HepG2 (cell line): ENCODE results near the gene TMEM79. TPM values are rescaled to one million over a fixed set of nuclear protein-coding genes. Genes with fewer than 3 reads are reported as not detected.

Source experiments
- FOXA1 ChIP-seq, 2 experiments: fragments of 450-650 bp in 1 of 2; sonication (generic) in 1 of 2; formaldehyde crosslinking in 1 of 2; IDR thresholded peaks; 2 replicates each; pipeline versions ENCODE4 v1.4.0 to v1.6.1; 2016 to 2020; ENCODE audit warnings: missing genetic modification reagents in 1 of 2
- HNF1B ChIP-seq: sonication (generic); formaldehyde crosslinking; IDR thresholded peaks from 2 replicates; pipeline ENCODE4 v1.5.1; 2020; ENCODE audit warnings: mild to moderate bottlenecking, moderate library complexity, missing genetic modification reagents
- IRX3 ChIP-seq: sonication (generic); formaldehyde crosslinking; IDR thresholded peaks from 2 replicates; pipeline ENCODE4 v1.8.1; 2023; ENCODE audit warnings: mild to moderate bottlenecking, low read depth, missing genetic modification reagents, borderline replicate concordance
- MAFG ChIP-seq: sonication (generic); formaldehyde crosslinking; IDR thresholded peaks from 2 replicates; pipeline ENCODE4 v1.5.1; 2020; ENCODE audit warnings: mild to moderate bottlenecking, missing genetic modification reagents
- MXD3 ChIP-seq: IDR thresholded peaks from 2 replicates; pipeline ENCODE4 v1.6.1; 2016; ENCODE audit warnings: mild to moderate bottlenecking, missing biosample characterization, missing genetic modification reagents
- NR1H2 ChIP-seq: sonication (generic); formaldehyde crosslinking; IDR thresholded peaks from 2 replicates; pipeline ENCODE4 v1.8.1; 2022; ENCODE audit warnings: low read depth, missing genetic modification reagents, borderline replicate concordance
- SATB2 ChIP-seq: sonication (generic); formaldehyde crosslinking; IDR thresholded peaks from 2 replicates; pipeline ENCODE4 v1.5.0; 2020; ENCODE audit warnings: missing genetic modification reagents
- ZBTB3 ChIP-seq: sonication (generic); formaldehyde crosslinking; IDR thresholded peaks from 2 replicates; pipeline ENCODE4 v1.4.0; 2020; ENCODE audit warnings: low read depth, mild to moderate bottlenecking, moderate library complexity, missing genetic modification reagents, borderline replicate concordance
- ZIK1 ChIP-seq: sonication (generic); formaldehyde crosslinking; IDR thresholded peaks from 2 replicates; pipeline ENCODE4 v1.5.0; 2020; ENCODE audit warnings: mild to moderate bottlenecking, low read depth, missing genetic modification reagents, borderline replicate concordance
- ZNF34 ChIP-seq: sonication (generic); formaldehyde crosslinking; IDR thresholded peaks from 2 replicates; pipeline ENCODE4 v1.4.0; 2020; ENCODE audit warnings: mild to moderate bottlenecking, missing genetic modification reagents, borderline replicate concordance
- ZNF354B ChIP-seq: sonication (generic); formaldehyde crosslinking; IDR thresholded peaks from 2 replicates; pipeline ENCODE4 v1.8.0; 2022; ENCODE audit warnings: mild to moderate bottlenecking, missing genetic modification reagents
- ZNF713 ChIP-seq: sonication (generic); formaldehyde crosslinking; IDR thresholded peaks from 2 replicates; pipeline ENCODE4 v1.4.0; 2020; ENCODE audit warnings: mild to moderate bottlenecking, missing genetic modification reagents
- polyA plus RNA-seq, 8 experiments: library from polyadenylated mRNA; depleted of rRNA in 3 of 8; stranded (reverse) in 7 of 8; unstranded in 1 of 8; fragments of >200 nt; fragmentation: Illumina TruSeq in 4 of 8; extraction: Trizol in 4 of 8; gene quantifications; 2 replicates each; pipeline versions ENCODE4 v1.2.1 to v1.2.3, GENCODE V29; 2011 to 2016; ENCODE audit warnings: low read depth in 4 of 8, missing spikeins in 1 of 8, mixed read lengths in 1 of 8; ENCODE audit not compliant: insufficient read depth in 1 of 8
- total RNA-seq, 5 experiments: library from RNA; depleted of rRNA; stranded (reverse); fragments of >200 nt; fragmentation: Illumina TruSeq; extraction: Trizol; gene quantifications; 2 replicates each; pipeline ENCODE4 v1.2.3, GENCODE V29; 2016; ENCODE audit warnings: low read depth in 1 of 5
- TF ChIP-seq, protein P1 (sequence below): sonication (generic); formaldehyde crosslinking; IDR thresholded peaks from 2 replicates; pipeline ENCODE4 v1.9.0; 2021; ENCODE audit warnings: mild to moderate bottlenecking, missing genetic modification reagents
- TF ChIP-seq, protein P2 (sequence below): sonication (generic); formaldehyde crosslinking; IDR thresholded peaks from 2 replicates; pipeline ENCODE4 v1.9.0; 2021; ENCODE audit warnings: missing genetic modification reagents, borderline replicate concordance

Gene TMEM79
- total and polyA plus RNA-seq, 2 of the 13 experiments (the other 11 are each of a cell fraction or from before 2014, with no cell fraction given) = 1.2 to 1.9 TPM

DNA sequence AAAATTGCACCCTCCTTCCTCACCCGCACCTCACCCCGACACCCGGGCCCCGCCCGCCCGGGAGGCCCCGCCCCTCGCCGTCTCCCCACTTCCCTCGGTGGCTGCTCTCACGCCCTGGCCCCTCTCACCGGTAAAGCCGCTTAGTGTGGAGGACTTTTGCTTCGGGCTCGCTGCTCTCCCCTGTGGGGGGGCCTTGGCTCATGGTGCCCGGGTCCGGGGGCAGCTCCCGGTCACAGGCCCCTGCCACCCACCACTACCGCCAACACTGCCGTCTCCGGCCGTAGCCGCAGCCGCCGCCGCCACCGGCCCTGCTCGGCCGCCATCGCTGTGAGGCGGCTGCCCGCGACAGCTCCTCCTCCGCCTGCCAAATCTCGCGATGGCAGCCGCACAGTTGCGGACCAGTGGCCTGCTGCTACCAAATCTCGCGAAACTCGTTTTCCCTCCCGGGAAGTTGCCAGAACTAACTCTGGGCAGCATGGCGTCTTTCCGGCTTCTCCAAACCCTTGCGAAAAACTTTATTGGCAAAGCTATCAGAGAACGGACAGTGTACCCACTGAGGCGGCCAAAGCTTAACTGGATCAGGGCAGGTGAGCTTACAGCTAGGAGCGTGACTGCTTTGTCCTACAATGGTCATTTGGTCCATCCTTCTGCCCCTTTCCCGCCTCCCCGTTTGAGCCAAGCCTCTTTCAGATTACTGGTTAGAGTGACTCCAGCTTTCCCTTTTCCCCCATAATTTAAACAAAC lies 1.5 kb upstream of the TMEM79 start, which contains the start of gene SMG5 (continued):
- TF ChIP-seq IRX3 (no peak), ZBTB3 (no peak), ZIK1 (CRISPR knock-in tag) (no peak; the same call in 1 of the 2 replicates), MAFG (CRISPR knock-in tag) (no peak), ZNF713 (CRISPR knock-in tag) (no peak), NR1H2 (no peak), MXD3 (peak; percentile 73), HNF1B (CRISPR knock-in tag) (peak; percentile 88), FOXA1 (IDR thresholded peaks at IDR 0.05) (no peak), FOXA1 (CRISPR knock-in tag; IDR thresholded peaks at IDR 0.05) (0 out of 2 replicates have a peak, but pooled peaks have one; percentile 40), ZNF354B (CRISPR knock-in tag) (no peak), ZNF34 (CRISPR knock-in tag) (0 out of 2 replicates have a peak, but pooled peaks have one; percentile 77), SATB2 (CRISPR knock-in tag) (no peak)
- TF ChIP-seq, protein P1, sequence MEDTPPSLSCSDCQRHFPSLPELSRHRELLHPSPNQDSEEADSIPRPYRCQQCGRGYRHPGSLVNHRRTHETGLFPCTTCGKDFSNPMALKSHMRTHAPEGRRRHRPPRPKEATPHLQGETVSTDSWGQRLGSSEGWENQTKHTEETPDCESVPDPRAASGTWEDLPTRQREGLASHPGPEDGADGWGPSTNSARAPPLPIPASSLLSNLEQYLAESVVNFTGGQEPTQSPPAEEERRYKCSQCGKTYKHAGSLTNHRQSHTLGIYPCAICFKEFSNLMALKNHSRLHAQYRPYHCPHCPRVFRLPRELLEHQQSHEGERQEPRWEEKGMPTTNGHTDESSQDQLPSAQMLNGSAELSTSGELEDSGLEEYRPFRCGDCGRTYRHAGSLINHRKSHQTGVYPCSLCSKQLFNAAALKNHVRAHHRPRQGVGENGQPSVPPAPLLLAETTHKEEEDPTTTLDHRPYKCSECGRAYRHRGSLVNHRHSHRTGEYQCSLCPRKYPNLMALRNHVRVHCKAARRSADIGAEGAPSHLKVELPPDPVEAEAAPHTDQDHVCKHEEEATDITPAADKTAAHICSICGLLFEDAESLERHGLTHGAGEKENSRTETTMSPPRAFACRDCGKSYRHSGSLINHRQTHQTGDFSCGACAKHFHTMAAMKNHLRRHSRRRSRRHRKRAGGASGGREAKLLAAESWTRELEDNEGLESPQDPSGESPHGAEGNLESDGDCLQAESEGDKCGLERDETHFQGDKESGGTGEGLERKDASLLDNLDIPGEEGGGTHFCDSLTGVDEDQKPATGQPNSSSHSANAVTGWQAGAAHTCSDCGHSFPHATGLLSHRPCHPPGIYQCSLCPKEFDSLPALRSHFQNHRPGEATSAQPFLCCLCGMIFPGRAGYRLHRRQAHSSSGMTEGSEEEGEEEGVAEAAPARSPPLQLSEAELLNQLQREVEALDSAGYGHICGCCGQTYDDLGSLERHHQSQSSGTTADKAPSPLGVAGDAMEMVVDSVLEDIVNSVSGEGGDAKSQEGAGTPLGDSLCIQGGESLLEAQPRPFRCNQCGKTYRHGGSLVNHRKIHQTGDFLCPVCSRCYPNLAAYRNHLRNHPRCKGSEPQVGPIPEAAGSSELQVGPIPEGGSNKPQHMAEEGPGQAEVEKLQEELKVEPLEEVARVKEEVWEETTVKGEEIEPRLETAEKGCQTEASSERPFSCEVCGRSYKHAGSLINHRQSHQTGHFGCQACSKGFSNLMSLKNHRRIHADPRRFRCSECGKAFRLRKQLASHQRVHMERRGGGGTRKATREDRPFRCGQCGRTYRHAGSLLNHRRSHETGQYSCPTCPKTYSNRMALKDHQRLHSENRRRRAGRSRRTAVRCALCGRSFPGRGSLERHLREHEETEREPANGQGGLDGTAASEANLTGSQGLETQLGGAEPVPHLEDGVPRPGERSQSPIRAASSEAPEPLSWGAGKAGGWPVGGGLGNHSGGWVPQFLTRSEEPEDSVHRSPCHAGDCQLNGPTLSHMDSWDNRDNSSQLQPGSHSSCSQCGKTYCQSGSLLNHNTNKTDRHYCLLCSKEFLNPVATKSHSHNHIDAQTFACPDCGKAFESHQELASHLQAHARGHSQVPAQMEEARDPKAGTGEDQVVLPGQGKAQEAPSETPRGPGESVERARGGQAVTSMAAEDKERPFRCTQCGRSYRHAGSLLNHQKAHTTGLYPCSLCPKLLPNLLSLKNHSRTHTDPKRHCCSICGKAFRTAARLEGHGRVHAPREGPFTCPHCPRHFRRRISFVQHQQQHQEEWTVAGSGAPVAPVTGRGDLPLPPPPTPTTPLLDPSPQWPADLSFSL (CRISPR knock-in tag) = 0 out of 2 replicates have a peak, but pooled peaks have one; percentile 12
- TF ChIP-seq, protein P2, sequence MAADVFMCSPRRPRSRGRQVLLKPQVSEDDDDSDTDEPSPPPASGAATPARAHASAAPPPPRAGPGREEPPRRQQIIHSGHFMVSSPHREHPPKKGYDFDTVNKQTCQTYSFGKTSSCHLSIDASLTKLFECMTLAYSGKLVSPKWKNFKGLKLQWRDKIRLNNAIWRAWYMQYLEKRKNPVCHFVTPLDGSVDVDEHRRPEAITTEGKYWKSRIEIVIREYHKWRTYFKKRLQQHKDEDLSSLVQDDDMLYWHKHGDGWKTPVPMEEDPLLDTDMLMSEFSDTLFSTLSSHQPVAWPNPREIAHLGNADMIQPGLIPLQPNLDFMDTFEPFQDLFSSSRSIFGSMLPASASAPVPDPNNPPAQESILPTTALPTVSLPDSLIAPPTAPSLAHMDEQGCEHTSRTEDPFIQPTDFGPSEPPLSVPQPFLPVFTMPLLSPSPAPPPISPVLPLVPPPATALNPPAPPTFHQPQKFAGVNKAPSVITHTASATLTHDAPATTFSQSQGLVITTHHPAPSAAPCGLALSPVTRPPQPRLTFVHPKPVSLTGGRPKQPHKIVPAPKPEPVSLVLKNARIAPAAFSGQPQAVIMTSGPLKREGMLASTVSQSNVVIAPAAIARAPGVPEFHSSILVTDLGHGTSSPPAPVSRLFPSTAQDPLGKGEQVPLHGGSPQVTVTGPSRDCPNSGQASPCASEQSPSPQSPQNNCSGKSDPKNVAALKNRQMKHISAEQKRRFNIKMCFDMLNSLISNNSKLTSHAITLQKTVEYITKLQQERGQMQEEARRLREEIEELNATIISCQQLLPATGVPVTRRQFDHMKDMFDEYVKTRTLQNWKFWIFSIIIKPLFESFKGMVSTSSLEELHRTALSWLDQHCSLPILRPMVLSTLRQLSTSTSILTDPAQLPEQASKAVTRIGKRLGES (CRISPR knock-in tag) = no peak
